GM21390 (cell line): Measurements from ENCODE around the gene ANGPT4.
"Not testable (repeated sequence)": the region's sequence is repeated elsewhere in the genome, so short reads cannot be mapped to it uniquely, and the experiment has no call there.

Experiments used
- ATAC-seq: cut with Tn5 transposase; IDR thresholded peaks from one replicate; pipeline ENCODE4 v1.9.1; 2021; ENCODE audit not compliant: unreplicated experiment

The ANGPT4 gene

GRCh38 chr20:877814-878213, 38.3 kb downstream of the ANGPT4 start:
- no peak for ATAC-seq

GRCh38 chr20:875115-875514, 41.0 kb downstream of the ANGPT4 start:
- ATAC-seq, result no peak

DNA sequence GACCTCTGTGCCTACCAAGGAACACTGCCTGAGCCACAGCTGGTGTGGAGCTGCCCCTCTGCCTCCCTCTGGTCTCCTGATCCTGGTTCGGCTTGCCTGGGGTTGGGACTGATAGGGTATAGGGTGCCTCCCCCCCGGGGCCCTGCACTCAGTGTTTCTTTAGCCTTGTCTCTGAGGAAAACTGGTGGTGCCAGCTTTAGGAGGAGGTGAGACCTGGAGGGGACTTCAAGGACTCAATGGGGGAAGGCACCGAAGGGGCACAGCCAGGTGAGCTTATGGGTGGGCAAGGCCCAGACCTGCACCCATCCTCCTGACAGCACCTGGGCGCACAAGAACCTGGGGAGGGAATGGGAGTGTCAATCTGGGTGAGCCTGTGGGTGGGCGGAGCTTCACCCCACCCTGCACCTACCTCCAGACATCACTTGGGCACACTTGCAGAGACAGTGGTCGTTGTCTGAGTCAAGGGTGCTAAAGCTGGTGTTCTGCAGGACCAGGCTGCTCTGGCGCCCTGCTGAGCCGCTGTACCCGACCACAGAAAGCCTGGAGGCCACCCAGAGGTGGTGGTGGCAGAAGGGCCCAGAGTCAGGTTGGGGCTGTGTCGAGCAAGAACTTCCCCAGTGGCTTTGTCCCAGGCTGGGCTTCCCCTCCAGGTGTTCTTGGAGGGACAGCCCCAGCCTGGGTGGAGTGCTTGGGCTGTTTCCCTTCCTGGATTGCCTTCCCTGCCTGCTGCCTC, 42.1 kb downstream of the ANGPT4 start:
- no peak for ATAC-seq

DNA sequence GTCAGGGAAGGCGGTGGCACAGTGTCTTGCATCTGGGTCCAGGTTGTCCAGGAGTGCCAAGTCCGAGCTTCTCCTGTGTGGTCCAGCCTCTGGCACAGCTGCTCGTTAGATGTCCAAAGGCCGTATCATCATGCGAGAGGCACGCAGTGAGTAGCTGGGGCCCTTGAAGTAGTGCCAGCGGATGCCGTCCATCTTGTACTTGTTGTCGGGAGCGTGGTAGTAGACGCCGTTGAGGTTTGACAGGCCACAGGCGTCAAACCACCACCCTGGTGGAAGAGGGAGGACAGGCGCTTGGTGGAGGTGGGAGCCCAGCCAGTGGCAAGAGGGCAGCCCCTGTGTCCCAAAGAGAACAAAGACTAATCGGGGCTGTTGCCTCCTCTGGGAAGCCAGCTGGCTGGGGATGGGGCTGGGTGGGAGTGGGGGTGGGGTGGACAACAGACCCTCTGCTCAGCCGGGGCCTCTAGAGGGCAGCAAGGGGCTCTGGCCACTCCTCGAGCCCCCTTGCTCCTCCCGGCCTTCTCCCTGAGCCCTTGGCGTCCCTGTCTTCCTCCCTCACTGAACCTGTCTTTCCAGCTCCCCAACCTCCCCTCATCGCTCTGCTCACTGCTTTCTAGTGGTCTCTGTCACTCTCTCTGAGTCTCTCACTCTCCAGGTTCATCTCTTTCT, 43.1 kb downstream of the ANGPT4 start:
- no peak for ATAC-seq

DNA sequence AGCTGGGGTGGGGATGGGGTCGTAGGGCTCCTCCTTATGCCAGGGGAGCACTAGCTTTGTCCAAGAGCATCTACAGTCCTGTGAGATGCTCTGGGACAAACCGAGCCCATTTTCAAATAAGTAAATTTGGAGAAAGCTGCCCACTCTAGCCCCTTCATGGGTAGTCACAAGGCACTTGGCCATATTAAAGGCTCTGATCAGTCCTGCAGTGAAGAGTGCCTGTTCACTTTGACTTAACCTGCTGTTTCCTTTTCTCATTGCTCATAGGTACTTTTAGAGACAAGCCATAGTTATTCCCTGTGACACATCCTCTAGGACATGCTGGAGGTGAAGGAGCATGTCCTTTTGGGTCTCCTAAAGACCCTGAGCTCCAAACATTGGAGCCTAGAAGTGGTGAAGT, 44.2 kb downstream of the ANGPT4 start:
- no peak for ATAC-seq

DNA sequence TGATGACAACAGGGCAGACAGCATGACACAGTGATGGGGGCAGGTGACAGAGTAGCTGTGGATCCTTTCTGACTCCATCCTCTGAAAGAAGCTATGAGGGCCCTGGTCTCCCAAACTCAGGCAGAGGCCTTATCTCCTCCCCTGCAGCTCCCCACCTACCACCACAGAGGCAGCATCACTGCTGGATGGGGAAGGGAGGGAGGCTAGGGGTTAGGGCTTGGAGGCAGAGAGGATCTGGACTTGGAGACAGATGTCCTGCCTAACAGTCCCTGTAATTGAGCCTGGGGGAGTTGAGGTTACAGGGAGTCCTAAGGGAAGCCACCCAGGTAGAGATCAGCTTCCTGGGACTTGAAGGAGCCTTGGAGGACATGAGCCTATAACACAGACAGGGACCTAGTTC, 44.7 kb downstream of the ANGPT4 start:
- no peak for ATAC-seq

DNA sequence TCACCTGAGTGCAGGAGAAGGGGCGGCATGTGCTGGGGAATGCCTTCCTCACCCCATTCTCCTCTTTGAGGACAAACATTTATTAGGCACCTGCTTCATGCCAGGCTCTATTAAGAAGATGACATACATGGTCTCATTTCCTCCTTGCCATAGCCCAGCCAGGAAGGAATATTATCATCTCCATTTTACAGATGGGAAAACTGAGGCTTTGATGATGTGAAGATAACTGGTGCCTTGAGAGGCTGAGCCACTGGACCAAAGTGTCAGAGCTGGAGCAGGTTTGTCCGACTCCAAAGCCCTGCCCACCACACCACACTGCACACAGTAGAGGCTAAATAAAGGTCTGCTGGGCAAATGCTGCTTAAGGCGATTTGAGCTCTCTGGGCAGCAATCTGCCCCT, 45.4 kb downstream of the ANGPT4 start:
- ATAC-seq, result no peak

DNA sequence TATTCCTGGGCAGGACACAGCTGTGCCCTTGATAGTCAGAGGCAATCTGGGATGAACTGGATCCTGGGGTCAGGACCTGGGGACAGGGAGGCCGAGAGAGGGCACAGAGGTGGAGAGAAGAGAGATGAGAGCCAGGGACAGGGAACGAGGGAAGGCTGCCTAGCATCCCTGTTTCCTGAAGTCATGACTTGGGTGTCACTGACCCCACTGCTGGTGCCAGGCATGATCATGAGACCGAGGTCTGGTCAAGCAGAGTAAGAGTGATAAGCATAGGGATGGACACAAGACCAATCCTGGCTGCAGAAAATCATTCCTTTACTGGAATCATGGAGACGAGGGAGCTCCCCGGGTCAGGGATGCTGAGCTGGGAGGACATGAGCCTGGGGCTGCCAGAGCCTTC, 46.5 kb downstream of the ANGPT4 start:
- no peak for ATAC-seq

DNA sequence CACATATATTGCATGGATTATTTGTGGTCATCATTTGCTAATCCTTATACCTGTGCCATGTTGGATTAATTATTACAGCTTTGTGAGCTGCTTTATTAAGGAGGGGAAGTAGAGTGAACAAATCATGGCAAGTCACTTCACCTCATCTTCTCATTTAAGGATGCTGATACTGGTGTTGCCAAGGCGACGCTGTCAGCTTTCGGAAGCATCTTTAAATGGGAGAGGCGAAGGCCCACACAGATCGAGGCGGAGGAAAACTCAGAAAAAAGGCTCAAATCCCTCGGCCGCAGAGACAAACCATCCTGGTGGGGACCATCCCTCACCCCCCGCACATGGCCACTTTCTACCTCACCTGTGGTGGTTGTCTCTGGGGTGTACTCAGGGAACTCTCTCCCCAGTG, 47.9 kb downstream of the ANGPT4 start:
- no peak for ATAC-seq

GRCh38 chr20:865440-865839, 50.7 kb downstream of the ANGPT4 start:
- ATAC-seq, result no peak

DNA sequence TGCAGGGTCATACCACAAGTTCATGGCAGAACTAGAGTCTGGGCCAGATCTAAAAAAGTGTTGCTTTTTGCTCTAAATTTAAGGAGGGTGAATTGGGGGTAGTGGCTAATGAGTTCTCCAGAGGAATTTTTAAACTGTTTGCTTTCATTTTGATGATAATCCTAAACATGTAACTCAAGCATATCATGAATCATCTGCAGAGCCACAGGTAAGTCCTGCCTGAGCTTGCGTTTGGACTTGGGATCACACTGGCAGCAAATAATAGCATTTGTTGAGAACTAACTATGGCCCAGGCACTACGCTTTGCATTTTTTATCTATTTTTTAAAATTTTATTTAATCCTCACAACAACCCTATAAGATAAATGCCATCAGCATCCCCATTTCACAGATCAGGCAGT, 55.2 kb downstream of the ANGPT4 start:
- ATAC-seq, result no peak

DNA sequence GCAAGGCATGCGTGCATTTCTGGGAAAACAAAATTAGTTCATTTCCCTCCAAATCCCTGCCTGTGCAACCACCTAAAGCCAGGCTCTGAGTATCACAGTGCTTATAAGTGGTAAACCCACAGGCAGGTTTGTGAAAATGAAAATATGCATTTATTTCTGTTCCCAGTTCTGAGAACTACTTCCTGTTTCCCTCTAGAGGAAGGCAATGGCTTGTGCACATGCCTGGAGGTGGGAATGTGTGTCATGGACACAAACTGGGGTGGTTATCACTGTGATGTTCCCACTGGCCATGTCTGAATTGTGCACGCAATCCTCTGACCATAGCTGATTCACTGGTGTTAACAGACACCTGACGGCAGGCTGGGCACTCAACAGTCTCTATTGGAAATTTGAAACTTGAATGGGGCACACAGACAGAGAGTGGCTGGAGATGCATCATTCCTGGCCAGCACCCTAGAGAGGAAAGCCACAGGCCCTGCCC, 56.3 kb downstream of the ANGPT4 start:
- no peak for ATAC-seq

DNA sequence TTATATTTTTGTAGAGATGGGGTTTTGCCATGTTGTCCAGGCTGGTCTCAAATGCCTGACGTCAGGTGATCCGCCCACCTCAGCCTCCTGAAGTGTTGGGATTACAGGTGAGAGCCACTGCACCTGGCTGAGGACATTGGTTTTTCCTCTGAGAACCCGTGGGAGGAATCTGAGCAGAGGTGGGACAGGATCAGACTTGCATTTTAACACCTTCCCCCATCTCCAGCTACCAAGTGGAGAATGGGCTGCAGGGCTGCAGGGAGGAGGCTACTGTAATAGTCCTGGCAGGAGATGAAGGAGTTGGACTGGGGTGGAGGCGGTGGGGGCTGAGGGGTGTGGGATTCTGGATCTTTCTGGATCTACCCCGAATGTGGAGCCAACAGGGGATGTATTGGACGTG, 58.1 kb downstream of the ANGPT4 start:
- no peak for ATAC-seq

GRCh38 chr20:856361-856775, 59.8 kb downstream of the ANGPT4 start:
- no peak for ATAC-seq

DNA sequence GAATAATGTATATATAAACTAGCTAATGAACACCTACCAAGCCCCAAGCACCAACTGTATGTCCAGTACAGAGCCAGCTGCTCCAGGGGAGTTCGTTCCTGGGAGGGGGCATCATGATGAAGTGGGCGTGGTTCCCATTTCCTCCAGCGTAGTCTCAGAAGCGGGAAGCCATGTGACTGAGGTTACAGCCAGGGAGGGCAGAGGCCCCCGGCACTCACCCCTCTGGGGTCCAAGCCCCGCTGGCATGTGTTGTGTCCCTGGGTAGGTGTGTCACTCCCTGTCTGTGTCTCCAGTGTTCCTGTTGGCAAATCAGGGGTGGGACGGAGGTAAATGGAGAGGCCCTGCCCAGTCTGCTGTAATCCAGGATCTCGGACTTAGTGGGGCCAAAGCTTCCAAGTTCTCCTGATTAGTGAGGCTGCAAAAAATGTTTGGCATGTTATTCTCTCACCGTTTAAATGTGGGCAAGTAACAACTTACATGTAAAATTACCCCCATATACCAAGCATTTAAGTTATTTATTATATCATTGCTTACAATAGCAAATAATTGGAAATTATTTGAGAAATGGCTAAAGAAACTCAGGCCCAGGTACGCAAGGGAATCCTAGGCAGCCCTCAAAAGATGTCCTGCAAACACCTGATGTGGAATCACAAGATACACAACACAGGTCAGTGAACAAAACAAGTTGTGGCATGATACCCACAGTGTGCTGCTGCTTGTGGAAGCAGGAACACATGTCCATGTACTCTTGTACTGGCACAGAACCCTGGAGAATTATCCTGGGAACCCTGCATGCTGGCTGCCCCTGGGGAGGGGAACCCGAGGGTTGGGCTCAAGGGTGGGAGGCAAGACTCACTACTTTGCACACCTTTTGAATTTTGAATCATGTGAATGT, 60.4 kb downstream of the ANGPT4 start:
- ATAC-seq, result no peak

GRCh38 chr20:854601-855000, 61.5 kb downstream of the ANGPT4 start:
- no peak for ATAC-seq

GRCh38 chr20:853406-853996, 62.6 kb downstream of the ANGPT4 start:
- no peak for ATAC-seq

DNA sequence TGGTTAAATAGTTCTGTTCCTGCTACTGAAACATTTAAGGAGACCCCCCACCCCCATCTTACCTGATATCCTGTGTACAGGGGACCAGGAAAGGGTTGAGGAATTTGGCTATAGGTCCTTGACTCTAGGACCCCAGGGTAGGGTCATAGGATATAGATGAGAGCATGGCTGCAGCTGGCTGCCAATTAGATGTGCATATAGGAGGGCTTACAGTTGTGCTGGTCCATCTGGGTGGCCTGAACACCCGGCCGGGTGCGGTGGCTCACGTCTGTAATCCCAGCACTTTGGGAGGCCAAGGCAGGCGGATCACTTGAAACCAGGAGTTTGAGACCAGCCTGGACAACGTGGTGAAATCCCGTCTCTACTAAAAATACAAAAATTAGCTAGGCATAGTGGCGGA, 67.4 kb downstream of the ANGPT4 start:
- ATAC-seq, result not testable (repeated sequence)

- ATAC-seq, result no peak
These were observed 67.9 kb downstream of the ANGPT4 start for GRCh38 chr20:848193-848592.

DNA sequence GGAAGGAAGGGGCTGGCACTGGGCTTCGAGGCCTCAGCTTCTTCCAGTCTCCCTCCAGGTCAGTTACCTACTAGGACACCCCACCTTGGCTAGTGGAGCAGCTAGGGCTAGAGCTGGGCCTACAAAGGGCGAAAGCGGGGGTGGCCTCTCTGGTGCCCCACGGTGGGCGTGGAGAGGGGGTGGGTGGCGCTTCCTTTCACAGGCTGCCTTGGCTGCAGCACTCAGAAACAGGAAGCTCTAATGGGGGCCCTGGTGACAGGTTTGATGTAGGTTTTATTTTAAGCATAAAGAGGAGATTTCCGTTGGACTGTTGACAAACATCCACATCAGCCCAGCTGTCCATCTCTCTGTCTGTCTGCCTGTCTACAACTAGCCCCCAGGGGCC, 69.2 kb downstream of the ANGPT4 start:
- no peak for ATAC-seq
